ENCODE results near the gene ETS1.

The ETS1 gene

GRCh38 chr11:128411812-128412211 is 175.5 kb downstream of the ETS1 start:
- TF ChIP-seq CTCF (IDR thresholded peaks at IDR 0.05; ENCODE audit: low read depth, low read length), result no peak
- no peak for DNase-seq (ENCODE audit: extremely low read depth, low read depth)

- TF ChIP-seq CTCF (IDR thresholded peaks at IDR 0.05; ENCODE audit: low read depth, low read length), result no peak
- no peak for DNase-seq (ENCODE audit: extremely low read depth, low read depth)
Measured at GRCh38 chr11:128411150-128411549, 176.2 kb downstream of the ETS1 start.

GRCh38 chr11:128409476-128409875 is 177.9 kb downstream of the ETS1 start:
- DNase-seq (ENCODE audit: extremely low read depth, low read depth), result no peak
- TF ChIP-seq CTCF (IDR thresholded peaks at IDR 0.05; ENCODE audit: low read depth, low read length), result no peak
